ENCODE data around the gene ADCY2.

- no peak for TF ChIP-seq POLR2AphosphoS5 (IDR thresholded peaks at IDR 0.05; ENCODE audit: low read depth, low read length)
- TF ChIP-seq POLR2A (IDR thresholded peaks at IDR 0.05; ENCODE audit: low read depth, low read length) = no peak
- no peak for TF ChIP-seq TAF1 (IDR thresholded peaks at IDR 0.05; ENCODE audit: borderline replicate concordance, low read depth, low read length)
Observed at GRCh38 chr5:7375457-7375856, 20.5 kb upstream of the ADCY2 start.

Data from GM12892 (cell line).